Liver (tissue), 9 donors: ENCODE data around the gene MOK. TPM values are rescaled to one million over a fixed set of nuclear protein-coding genes. Genes with fewer than 3 reads are reported as not detected.

Experiments
- DNase-seq: peaks from one replicate; pipeline ENCODE4 v3.0.0-alpha.2; 2017; ENCODE audit warnings: low spot score
- H3K27ac ChIP-seq, 2 donors: one replicate each; pipeline ENCODE4 v1.7.0; 2013; ENCODE audit warnings: inconsistent platforms in 2 of 2, low read length in 2 of 2, control low read depth in 1 of 2, low read depth in 1 of 2, mild to moderate bottlenecking in 1 of 2
- H3K27me3 ChIP-seq, 4 donors: one replicate each; pipeline versions ENCODE4 v1.6.1 to v1.7.0; 2013; ENCODE audit warnings: low read length in 3 of 4, inconsistent platforms in 1 of 4, mild to moderate bottlenecking in 1 of 4, moderate library complexity in 1 of 4; ENCODE audit not compliant: control insufficient read depth in 4 of 4, insufficient read depth in 4 of 4
- H3K36me3 ChIP-seq, 4 donors: one replicate each; pipeline versions ENCODE4 v1.6.1 to v1.7.0; 2013; ENCODE audit warnings: low read length in 3 of 4, mild to moderate bottlenecking in 3 of 4, low read depth in 1 of 4, moderate library complexity in 1 of 4; ENCODE audit not compliant: control insufficient read depth in 4 of 4, insufficient read depth in 3 of 4
- H3K4me1 ChIP-seq, 4 donors: one replicate each; pipeline versions ENCODE4 v1.6.1 to v1.7.0; 2013; ENCODE audit warnings: low read length in 3 of 4, mild to moderate bottlenecking in 3 of 4, moderate library complexity in 1 of 4; ENCODE audit not compliant: control insufficient read depth in 4 of 4, insufficient read depth in 4 of 4
- H3K4me3 ChIP-seq, 3 donors: one replicate each; pipeline versions ENCODE4 v1.6.1 to v1.7.0; 2013; ENCODE audit warnings: low read length in 3 of 3, control low read depth in 1 of 3, low read depth in 1 of 3, mild to moderate bottlenecking in 1 of 3
- H3K9ac ChIP-seq, 2 donors: one replicate each; pipeline ENCODE4 v1.7.0; 2013; ENCODE audit warnings: low read length in 2 of 2, mild to moderate bottlenecking in 2 of 2, moderate library complexity in 2 of 2, control low read depth in 1 of 2, low read depth in 1 of 2
- H3K9me3 ChIP-seq, 4 donors: one replicate each; pipeline versions ENCODE4 v1.6.1 to v1.7.0; 2013; ENCODE audit warnings: low read length in 3 of 4; ENCODE audit not compliant: control insufficient read depth in 4 of 4
- ATF3 ChIP-seq: IDR thresholded peaks from 2 replicates; pipeline ENCODE4 v1.6.1; 2016; ENCODE audit warnings: antibody characterized with exemption
- CTCF ChIP-seq: fragments of 150-350 bp; IDR thresholded peaks from 2 replicates; pipeline ENCODE4 v1.5.1; 2017; ENCODE audit warnings: improper control_type of control experiment, low read depth, low read length; ENCODE audit not compliant: missing input control
- EGR1 ChIP-seq, 2 donors: IDR thresholded peaks; 2 replicates each; pipeline ENCODE4 v1.6.1; 2016 to 2018; ENCODE audit warnings: antibody characterized with exemption in 2 of 2, low read depth in 2 of 2
- FOXA1 ChIP-seq: IDR thresholded peaks from 2 replicates; pipeline ENCODE4 v1.6.1; 2016; ENCODE audit warnings: antibody characterized with exemption
- FOXA2 ChIP-seq: IDR thresholded peaks from 2 replicates; pipeline ENCODE4 v1.6.1; 2016; ENCODE audit warnings: antibody characterized with exemption
- GABPA ChIP-seq, 2 donors: IDR thresholded peaks in 1 of 2; conservative IDR thresholded peaks in 1 of 2; 2 replicates each; pipeline ENCODE4 v1.6.1; 2016; ENCODE audit warnings: antibody characterized with exemption in 2 of 2, mild to moderate bottlenecking in 1 of 2, moderate library complexity in 1 of 2
- HNF4A ChIP-seq, 2 donors: conservative IDR thresholded peaks; 2 replicates each; pipeline ENCODE4 v1.6.1; 2016; ENCODE audit warnings: antibody characterized with exemption in 2 of 2, mild to moderate bottlenecking in 2 of 2
- HNF4G ChIP-seq: IDR thresholded peaks from 2 replicates; pipeline ENCODE4 v1.6.1; 2016; ENCODE audit warnings: antibody characterized with exemption
- JUND ChIP-seq, 2 donors: IDR thresholded peaks; 2 replicates each; pipeline ENCODE4 v1.6.1; 2016; ENCODE audit warnings: antibody characterized with exemption in 2 of 2
- MAX ChIP-seq: IDR thresholded peaks from 2 replicates; pipeline ENCODE4 v1.6.1; 2016; ENCODE audit warnings: antibody characterized with exemption
- NR2F2 ChIP-seq: IDR thresholded peaks from 2 replicates; pipeline ENCODE4 v1.6.1; 2016; ENCODE audit warnings: antibody characterized with exemption
- RAD21 ChIP-seq, 2 donors: IDR thresholded peaks; 2 replicates each; pipeline ENCODE4 v1.6.1; 2016; ENCODE audit warnings: antibody characterized with exemption in 2 of 2, mild to moderate bottlenecking in 2 of 2
- REST ChIP-seq: IDR thresholded peaks from 2 replicates; pipeline ENCODE4 v1.6.1; 2016; ENCODE audit warnings: antibody characterized with exemption, mild to moderate bottlenecking
- RXRA ChIP-seq, 2 donors: IDR thresholded peaks; 2 replicates each; pipeline ENCODE4 v1.6.1; 2017 to 2018; ENCODE audit warnings: antibody characterized with exemption in 2 of 2, mild to moderate bottlenecking in 1 of 2
- SP1 ChIP-seq: IDR thresholded peaks from 2 replicates; pipeline ENCODE4 v1.6.1; 2018; ENCODE audit warnings: antibody characterized with exemption, mild to moderate bottlenecking
- TAF1 ChIP-seq: conservative IDR thresholded peaks from 2 replicates; pipeline ENCODE4 v1.6.1; 2016; ENCODE audit warnings: antibody characterized with exemption, mild to moderate bottlenecking
- YY1 ChIP-seq: IDR thresholded peaks from 2 replicates; pipeline ENCODE4 v1.6.1; 2016; ENCODE audit warnings: antibody characterized with exemption, mild to moderate bottlenecking
- ZBTB33 ChIP-seq: IDR thresholded peaks from 2 replicates; pipeline ENCODE4 v1.6.1; 2016; ENCODE audit warnings: antibody characterized with exemption
- WGBS: extraction: QIAGEN DNeasy Blood & Tissue Kit; methylation state at CpG from one replicate; pipeline ENCODE4 v1.1.7; 2013; 5-methylcytosine and 5-hydroxymethylcytosine counted together
- polyA plus RNA-seq, 2 donors: library from polyadenylated mRNA; stranded (reverse) in 1 of 2; unstranded in 1 of 2; fragments of 200-250 nt in 1 of 2; fragments of >200 nt in 1 of 2; fragmentation: Nextera tagmentation in 1 of 2; extraction: Ambion mirVana in 1 of 2; gene quantifications; one replicate each; pipeline versions ENCODE4 v1.2.1 to v1.2.3, GENCODE V29; 2013 to 2015
- total RNA-seq, 2 donors: library from RNA; depleted of rRNA; stranded (reverse); fragments of >200 nt; gene quantifications; one replicate each; pipeline ENCODE4 v1.2.3, GENCODE V29; 2014
- donor health status: healthy.
- donor health status: healthy.
- donor health status: healthy.
- donor health status: healthy.
- donor health status: healthy.

The MOK gene
- total and polyA plus RNA-seq, 4 donors: 2.4 to 6.4 (median 2.9) TPM

DNA sequence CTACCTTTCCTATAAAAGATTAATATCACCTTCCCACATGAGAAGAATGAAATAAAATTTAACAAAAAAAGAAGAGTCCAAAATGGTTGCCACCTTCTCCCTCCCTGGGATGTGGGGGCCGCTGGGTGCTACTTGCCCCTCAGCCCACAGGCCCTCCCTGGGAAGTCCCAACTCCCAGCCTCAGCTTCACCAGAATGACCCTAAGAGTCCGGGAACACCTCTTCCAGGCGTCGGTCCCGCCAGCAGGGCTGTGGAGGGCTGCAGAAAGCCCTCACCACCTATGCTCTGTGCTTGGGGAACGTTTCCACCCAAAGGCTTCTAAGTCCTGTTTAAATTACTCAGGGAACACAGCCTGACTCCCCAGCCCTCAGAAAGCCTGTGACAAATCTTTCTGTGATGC, 71.9 kb downstream of the MOK start:
- DNase-seq: no peak
- WGBS: 89% methylated on average over 6 of the region's 6 CpGs
- Histone ChIP-seq H3K27ac (no peak overlapping the region), H3K4me1 (no peaks in the 10 kb centered on the region), H3K9ac (no peak overlapping the region), H3K27me3 (no peaks in the 10 kb centered on the region), H3K36me3 (no peaks in the 10 kb centered on the region), H3K9me3 (no peaks in the 10 kb centered on the region), H3K4me3 (no peak overlapping the region)
- no peak for TF ChIP-seq GABPA (IDR thresholded peaks at IDR 0.05 in 1 of 2, conservative IDR thresholded peaks at IDR 0.05 in 1 of 2)
- no peak for TF ChIP-seq TAF1
- no peak for TF ChIP-seq FOXA1
- TF ChIP-seq RXRA (IDR thresholded peaks at IDR 0.05): no peak
- no peak for TF ChIP-seq CTCF
- no peak for TF ChIP-seq EGR1 (IDR thresholded peaks at IDR 0.05; ENCODE audit: low read depth in 2 of 2)
- TF ChIP-seq RAD21 (IDR thresholded peaks at IDR 0.05): no peak
- TF ChIP-seq HNF4A (conservative IDR thresholded peaks at IDR 0.05): no peak
- no peak for TF ChIP-seq ZBTB33
- TF ChIP-seq MAX: no peak
- TF ChIP-seq SP1: no peak
- TF ChIP-seq HNF4G: no peak
- TF ChIP-seq ATF3: no peak
- no peak for TF ChIP-seq NR2F2
- TF ChIP-seq REST: no peak
- no peak for TF ChIP-seq JUND (IDR thresholded peaks at IDR 0.05)
- TF ChIP-seq FOXA2: no peak

DNA sequence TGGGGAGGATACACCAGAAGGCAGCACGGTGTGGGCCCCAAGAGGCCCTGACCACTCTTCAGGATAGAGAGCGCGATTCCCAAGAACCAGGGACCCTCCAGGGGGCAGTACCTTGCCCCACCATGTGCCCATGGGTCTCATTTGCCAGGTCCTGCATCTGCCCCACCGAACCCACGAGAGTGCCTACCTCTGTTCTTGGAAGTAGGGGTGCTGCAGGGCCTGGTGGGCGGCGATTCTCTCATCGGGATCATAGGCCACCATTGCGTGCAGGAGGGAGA, 72.7 kb downstream of the MOK start:
- H3K27ac ChIP-seq: no peak overlapping the region
- DNase-seq: no peak
- H3K9ac ChIP-seq: no peak overlapping the region
- no peaks in the 10 kb centered on the region for H3K36me3 ChIP-seq
- TF ChIP-seq YY1 (no peak), FOXA1 (no peak), ATF3 (no peak), EGR1 (IDR thresholded peaks at IDR 0.05; ENCODE audit: low read depth in 2 of 2) (no peak), MAX (no peak), FOXA2 (no peak), TAF1 (no peak), HNF4G (no peak), JUND (IDR thresholded peaks at IDR 0.05) (no peak), NR2F2 (no peak), ZBTB33 (no peak)
- 94% methylated on average over 9 of the region's 9 CpGs for WGBS
- H3K4me1 ChIP-seq: no peaks in the 10 kb centered on the region
- H3K27me3 ChIP-seq: no peaks in the 10 kb centered on the region
- H3K4me3 ChIP-seq: no peak overlapping the region
- H3K9me3 ChIP-seq: no peaks in the 10 kb centered on the region
